DMS153 (cell line): Measurements from ENCODE around the gene HOXA7.

Experiments
- DNase-seq: peaks from one replicate; lab custom pipeline; 2025; lab: John Stamatoyannopoulos, UW

Gene HOXA7

GRCh38 chr7:27170426-27171324, 14.2 kb upstream of the HOXA7 start:
- DNase-seq = no peak

DNA sequence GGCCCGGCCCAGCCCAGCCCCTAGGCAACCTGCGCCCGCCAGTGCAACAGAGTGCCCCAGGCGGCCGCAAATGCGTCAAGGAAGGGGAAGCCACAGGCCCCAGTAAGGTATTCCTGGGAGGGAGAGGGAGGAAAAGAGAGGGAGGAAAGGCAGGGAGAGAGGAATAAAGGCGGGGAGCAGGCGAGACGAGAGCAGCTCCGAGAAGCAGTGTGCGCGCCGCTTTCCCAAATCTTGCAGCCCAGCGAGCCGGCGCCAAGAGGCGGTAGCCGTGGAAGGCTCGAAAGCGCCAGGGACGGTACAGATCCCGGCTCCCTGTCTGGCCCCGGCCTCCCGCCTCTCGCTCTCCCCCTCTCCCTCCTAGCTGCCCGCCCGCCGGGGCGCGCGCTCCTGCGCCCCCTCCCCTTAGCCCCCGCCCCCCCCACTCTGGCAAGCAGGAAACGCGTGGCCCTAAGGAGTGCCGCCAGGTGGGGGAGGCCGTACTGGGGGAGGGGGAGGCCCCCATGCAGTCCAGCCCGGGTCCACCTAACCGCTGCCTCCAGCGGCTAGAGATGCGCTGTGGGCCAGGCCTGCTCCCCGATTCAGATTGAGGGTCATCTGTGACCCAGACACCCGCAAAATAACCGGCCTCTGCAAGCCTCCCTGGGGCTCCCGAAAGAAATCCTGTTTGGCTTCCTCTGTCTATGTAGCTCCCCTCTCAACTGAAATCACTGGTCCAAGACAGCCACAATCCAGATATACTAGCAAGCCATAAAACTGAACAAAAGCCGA, 13.4 kb upstream of the HOXA7 start:
- peak; percentile 47 for DNase-seq

GRCh38 chr7:27168265-27168947, 11.9 kb upstream of the HOXA7 start:
- DNase-seq = peak; percentile 33

DNA sequence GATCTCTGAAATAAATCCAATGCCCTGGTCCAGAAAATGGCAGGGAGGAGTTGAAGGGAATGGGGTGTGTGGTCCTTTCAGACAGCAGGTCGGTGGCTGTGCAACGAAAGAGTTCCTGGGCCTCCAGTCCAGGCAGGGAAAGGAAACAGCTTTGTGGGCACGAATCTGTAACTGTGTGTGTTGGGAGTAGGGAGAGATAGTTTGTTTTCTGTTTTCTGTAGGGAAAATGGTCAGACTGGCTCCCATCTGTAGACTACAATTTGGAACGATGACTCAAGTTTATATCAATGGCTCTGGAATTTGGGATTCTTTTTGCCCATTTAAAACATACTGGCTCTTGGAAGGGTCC, 11.4 kb upstream of the HOXA7 start:
- DNase-seq = no peak

GRCh38 chr7:27166531-27167505, 10.3 kb upstream of the HOXA7 start:
- no peak for DNase-seq

- DNase-seq = no peak
Observed at GRCh38 chr7:27165996-27166530, 9.6 kb upstream of the HOXA7 start.

DNA sequence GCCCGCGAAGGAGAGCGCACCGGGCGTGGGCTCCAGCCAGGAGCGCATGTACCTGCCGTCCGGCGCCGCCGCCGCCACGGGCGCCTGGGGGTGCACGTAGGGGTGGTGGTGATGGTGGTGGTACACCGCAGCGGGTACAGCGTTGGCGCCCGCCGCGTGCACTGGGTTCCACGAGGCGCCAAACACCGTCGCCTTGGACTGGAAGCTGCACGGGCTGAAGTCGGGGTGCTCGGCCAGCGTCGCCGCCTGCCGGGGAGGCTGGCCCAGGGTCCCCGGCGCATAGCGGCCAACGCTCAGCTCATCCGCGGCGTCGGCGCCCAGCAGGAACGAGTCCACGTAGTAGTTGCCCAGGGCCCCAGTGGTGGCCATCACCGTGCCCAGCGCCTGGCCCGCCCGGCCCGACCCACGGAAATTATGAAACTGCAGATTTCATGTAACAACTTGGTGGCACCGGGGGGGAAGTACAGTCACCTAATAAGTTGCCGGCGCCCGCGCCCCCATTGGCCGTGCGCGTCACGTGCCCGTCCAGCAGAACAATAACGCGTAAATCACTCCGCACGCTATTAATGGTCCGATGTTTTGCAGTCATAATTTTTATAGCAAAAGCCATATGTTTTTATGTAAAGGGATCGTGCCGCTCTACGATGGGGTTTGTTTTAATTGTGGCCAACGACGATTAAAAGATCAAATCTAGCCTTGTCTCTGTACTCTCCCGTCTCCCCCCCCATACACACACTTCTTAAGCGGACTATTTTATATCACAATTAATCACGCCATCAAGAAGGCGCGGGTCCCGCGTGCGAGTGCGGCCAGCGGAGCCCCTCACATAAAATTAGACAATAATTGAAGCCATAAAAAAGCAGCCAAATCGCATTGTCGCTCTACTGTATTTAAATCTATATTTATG, 8.9 kb upstream of the HOXA7 start, which contains the start of gene HOXA9:
TSS of gene HOXA9 (minus strand) at position 449 of the 907 bp plus-strand sequence. CDS start at position 369, 80 bp downstream.
- no peak for DNase-seq

- no peak for DNase-seq
Observed at GRCh38 chr7:27164367-27165088, 8.1 kb upstream of the HOXA7 start.

DNA sequence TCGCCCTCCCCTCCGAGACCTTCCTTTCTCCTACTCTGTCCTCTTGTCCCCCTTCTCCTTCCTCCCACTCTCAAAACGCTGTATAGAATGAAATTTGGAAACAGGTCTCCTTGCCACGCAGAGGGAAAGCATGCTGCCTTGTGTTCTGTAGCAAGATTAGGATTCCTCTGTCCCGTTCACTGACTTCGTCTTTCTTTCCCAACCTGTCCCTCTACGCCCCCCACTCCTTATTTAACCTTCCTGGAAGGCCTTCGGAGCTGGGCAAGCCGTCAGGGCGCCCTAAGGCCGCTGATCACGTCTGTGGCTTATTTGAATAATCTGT, 7.5 kb upstream of the HOXA7 start:
- DNase-seq = no peak

- no peak for DNase-seq
Observed at GRCh38 chr7:27163288-27164044, 7.0 kb upstream of the HOXA7 start.

- no peak for DNase-seq
Observed at GRCh38 chr7:27162561-27163287, 6.2 kb upstream of the HOXA7 start.

GRCh38 chr7:27161721-27162560, 5.5 kb upstream of the HOXA7 start:
- DNase-seq = no peak

DNA sequence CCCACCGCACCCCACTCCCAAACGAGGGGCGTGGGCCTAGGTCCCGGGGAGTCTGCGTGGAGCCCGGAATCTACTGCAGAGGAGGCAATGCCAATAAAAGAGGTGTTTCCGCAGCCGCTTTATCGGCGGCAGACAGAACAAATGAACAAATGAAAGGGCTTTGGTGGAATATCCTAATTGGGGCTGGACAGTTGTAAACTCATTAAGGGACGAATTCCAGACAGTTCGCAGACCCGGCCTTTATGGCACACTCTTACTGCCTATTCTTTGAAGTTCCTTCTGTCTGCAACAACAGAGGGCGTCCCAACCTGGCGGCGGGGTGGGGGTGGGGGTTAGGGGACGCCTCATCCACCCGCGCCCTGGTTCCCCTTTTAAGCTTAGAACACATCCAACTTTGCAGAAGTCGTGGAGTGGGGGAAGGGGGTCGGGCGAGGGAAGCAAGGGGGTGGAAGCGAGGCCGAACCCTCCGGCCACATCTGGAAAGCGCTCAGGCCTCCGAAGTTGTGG, 4.8 kb upstream of the HOXA7 start:
- no peak for DNase-seq

DNA sequence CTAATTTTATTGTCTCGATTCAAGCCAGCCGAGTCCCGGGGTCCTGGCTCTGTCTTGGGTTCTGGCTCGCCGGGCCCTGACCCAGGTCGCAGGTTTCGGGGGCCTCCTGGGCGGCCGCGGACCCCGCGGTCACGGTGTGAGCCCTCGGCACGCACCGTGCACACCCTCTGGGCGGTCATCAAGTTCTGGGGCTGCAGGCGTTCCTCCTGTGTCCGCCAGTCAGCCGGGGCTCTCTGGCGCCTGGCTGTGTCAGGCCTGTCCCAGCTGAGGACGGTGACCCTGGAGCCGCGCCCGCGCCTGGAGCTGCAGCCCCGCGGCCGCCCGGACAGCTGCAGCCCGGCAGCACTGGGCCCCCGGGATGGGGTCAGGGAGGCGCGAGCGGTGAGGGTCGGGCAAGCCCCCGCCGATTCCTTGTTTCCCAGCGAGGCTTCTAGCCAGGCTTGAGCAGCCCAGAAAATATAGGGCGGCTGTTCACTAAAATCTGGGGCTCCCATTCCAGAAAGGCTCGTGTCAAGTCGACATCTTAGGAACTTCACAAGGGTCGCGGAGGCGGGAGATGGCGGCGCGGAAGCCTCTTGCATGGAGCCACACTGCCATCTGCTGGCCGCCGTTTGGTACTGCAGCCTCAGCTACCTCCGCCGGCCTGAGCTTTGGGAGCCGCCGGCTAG, 4.2 kb upstream of the HOXA7 start:
- DNase-seq = peak; percentile 51

GRCh38 chr7:27160145-27160545, 3.7 kb upstream of the HOXA7 start:
- DNase-seq = no peak
